IMR-90 (cell line): ENCODE results near the gene LSM14A. TPM values are rescaled to one million over a fixed set of nuclear protein-coding genes. Genes with fewer than 3 reads are reported as not detected.

Experiments used
- ATAC-seq: fragments of 200-7000 bp; cut with Tn5 transposase; 2 replicates; pipeline ENCODE4 v1.9.1; 2020; ENCODE audit warnings: low read depth, mild to moderate bottlenecking, moderate library complexity
- BruUV-seq: library from RNA; stranded (reverse); fragments of 400-500 nt; replicated peaks from 2 replicates; lab custom pipeline; 2021; lab: Mats Ljungman, UMichigan
- CTCF ChIA-PET: fragments of 300-600 bp; formaldehyde crosslinking; extraction: SDS; loops from one replicate; lab custom pipeline; 2021; ENCODE audit warnings: antibody characterized with exemption; lab: Yijun Ruan, JAX
- POLR2A ChIA-PET: fragments of 300-600 bp; sonication (Branson Sonifier 250); formaldehyde crosslinking; loops from one replicate; lab custom pipeline; 2022; ENCODE audit warnings: antibody characterized with exemption; ENCODE audit not compliant: unreplicated experiment; lab: Charles Lee
- DNase-seq: peaks from one replicate; pipeline ENCODE4 v3.0.0; 2013
- H2AFZ ChIP-seq: replicated peaks from 2 replicates; pipeline ENCODE3; 2013; ENCODE audit warnings: low read length, mild to moderate bottlenecking; ENCODE audit not compliant: poor library complexity
- H2AK5ac ChIP-seq: 2 replicates; pipeline ENCODE4 v1.6.1; 2013; ENCODE audit warnings: low read depth, low read length, inconsistent platforms
- H2AK9ac ChIP-seq: replicated peaks from 2 replicates; pipeline ENCODE3; 2013; ENCODE audit warnings: mild to moderate bottlenecking, low read depth, low read length, moderate library complexity; ENCODE audit not compliant: poor library complexity
- H2BK120ac ChIP-seq: 2 replicates; pipeline ENCODE4 v1.6.1; 2013; ENCODE audit warnings: low read depth, low read length, inconsistent platforms
- H2BK15ac ChIP-seq: 3 replicates; pipeline ENCODE4 v1.6.1; 2013; ENCODE audit warnings: low read depth, low read length, inconsistent platforms
- H2BK20ac ChIP-seq: 2 replicates; pipeline ENCODE4 v1.6.1; 2013; ENCODE audit warnings: low read depth, mild to moderate bottlenecking, inconsistent platforms, low read length, moderate library complexity
- H2BK5ac ChIP-seq: 2 replicates; pipeline ENCODE4 v1.6.1; 2013; ENCODE audit warnings: mild to moderate bottlenecking, low read depth, low read length, inconsistent platforms; ENCODE audit not compliant: poor library complexity, severe bottlenecking
- H3K14ac ChIP-seq: replicated peaks from 2 replicates; pipeline ENCODE4 v1.6.1; 2013; ENCODE audit warnings: low read depth, low read length, inconsistent platforms
- H3K18ac ChIP-seq: 2 replicates; pipeline ENCODE4 v1.6.1; 2013; ENCODE audit warnings: low read depth, low read length, control low read depth
- H3K23ac ChIP-seq: 2 replicates; pipeline ENCODE4 v1.6.1; 2013; ENCODE audit warnings: low read depth, low read length, inconsistent platforms
- H3K27ac ChIP-seq: 2 replicates; pipeline ENCODE4 v1.5.1; 2013; ENCODE audit warnings: mild to moderate bottlenecking, control low read depth, low read length; ENCODE audit not compliant: insufficient read depth
- H3K27me3 ChIP-seq: 2 replicates; pipeline ENCODE4 v1.6.1; 2013; ENCODE audit warnings: low read length; ENCODE audit not compliant: control insufficient read depth, insufficient read depth
- H3K36me3 ChIP-seq: 2 replicates; pipeline ENCODE4 v1.6.1; 2013; ENCODE audit warnings: low read length, mixed read lengths; ENCODE audit not compliant: control insufficient read depth, insufficient read depth
- H3K4ac ChIP-seq: 2 replicates; pipeline ENCODE4 v1.6.1; 2013; ENCODE audit warnings: low read depth, low read length, inconsistent platforms
- H3K4me1 ChIP-seq: 2 replicates; pipeline ENCODE4 v1.6.1; 2013; ENCODE audit warnings: low read length, mixed read lengths; ENCODE audit not compliant: control insufficient read depth, insufficient read depth
- H3K4me2 ChIP-seq: 2 replicates; pipeline ENCODE4 v1.6.1; 2013; ENCODE audit warnings: low read depth, mild to moderate bottlenecking, control low read depth, low read length, moderate library complexity
- H3K4me3 ChIP-seq: 2 replicates; pipeline ENCODE4 v1.5.1; 2013; ENCODE audit warnings: low read depth, mild to moderate bottlenecking, control low read depth, low read length, moderate library complexity; ENCODE audit not compliant: insufficient read depth
- H3K56ac ChIP-seq: 2 replicates; pipeline ENCODE4 v1.6.1; 2013; ENCODE audit warnings: low read length, inconsistent platforms; ENCODE audit not compliant: insufficient read depth; ENCODE audit errors: extremely low read depth
- H3K79me1 ChIP-seq, 2 experiments: 2 replicates each; pipeline ENCODE4 v1.6.1; 2013; ENCODE audit warnings: low read length in 2 of 2, inconsistent platforms in 1 of 2, low read depth in 1 of 2
- H3K9ac ChIP-seq: 2 replicates; pipeline ENCODE4 v1.6.1; 2013; ENCODE audit warnings: low read depth, low read length, control low read depth
- H3K9me1 ChIP-seq: 2 replicates; pipeline ENCODE4 v1.6.1; 2013; ENCODE audit warnings: low read length, inconsistent platforms; ENCODE audit not compliant: insufficient read depth
- H3K9me3 ChIP-seq: 2 replicates; pipeline ENCODE4 v1.6.1; 2013; ENCODE audit warnings: low read length; ENCODE audit not compliant: control insufficient read depth, insufficient read depth
- H4K20me1 ChIP-seq: 2 replicates; pipeline ENCODE4 v1.6.1; 2013; ENCODE audit warnings: low read length, inconsistent platforms; ENCODE audit not compliant: insufficient read depth
- H4K5ac ChIP-seq: 2 replicates; pipeline ENCODE4 v1.6.1; 2013; ENCODE audit warnings: mild to moderate bottlenecking, low read depth, low read length, control low read depth
- H4K8ac ChIP-seq, 2 experiments: 2 replicates each; pipeline ENCODE4 v1.6.1; 2013; ENCODE audit warnings: low read depth in 2 of 2, low read length in 2 of 2, control low read depth in 1 of 2, inconsistent platforms in 1 of 2
- H4K91ac ChIP-seq: 2 replicates; pipeline ENCODE4 v1.6.1; 2013; ENCODE audit warnings: low read depth, low read length, inconsistent platforms; ENCODE audit not compliant: insufficient read depth
- CEBPB ChIP-seq: IDR thresholded peaks from 2 replicates; pipeline ENCODE4 v1.6.1; 2012; ENCODE audit warnings: low read depth, low read length, improper control_type of control experiment
- CHD1 ChIP-seq: IDR thresholded peaks from 2 replicates; pipeline ENCODE4 v1.6.1; 2012; ENCODE audit warnings: low read depth, low read length, improper control_type of control experiment
- FOS ChIP-seq: fragments of 150-350 bp; IDR thresholded peaks from 2 replicates; pipeline ENCODE4 v1.6.1; 2016; ENCODE audit warnings: low read depth, low read length
- MXI1 ChIP-seq: IDR thresholded peaks from 2 replicates; pipeline ENCODE4 v1.6.1; 2012; ENCODE audit warnings: low read depth, mild to moderate bottlenecking, low read length, moderate library complexity, borderline replicate concordance
- NFE2L2 ChIP-seq: fragments of 150-350 bp; IDR thresholded peaks from 2 replicates; pipeline ENCODE4 v1.6.1; 2016; ENCODE audit warnings: low read depth, mild to moderate bottlenecking, low read length
- RCOR1 ChIP-seq: IDR thresholded peaks from 2 replicates; pipeline ENCODE4 v1.6.1; 2012; ENCODE audit warnings: mild to moderate bottlenecking, low read length, improper control_type of control experiment; ENCODE audit not compliant: insufficient replicate concordance
- RFX5 ChIP-seq: IDR thresholded peaks from 2 replicates; pipeline ENCODE4 v1.8.0; 2012; ENCODE audit warnings: low read depth, mild to moderate bottlenecking, low read length, moderate library complexity
- SMC3 ChIP-seq: fragments of 150-350 bp; IDR thresholded peaks from 2 replicates; pipeline ENCODE4 v1.6.1; 2016; ENCODE audit warnings: low read depth, mild to moderate bottlenecking, antibody characterized with exemption, low read length, moderate library complexity
- WGBS, 2 experiments: methylation state at CpG; one replicate each; pipeline versions ENCODE4 v1.1.5 to v1.1.7; 2013; ENCODE audit warnings: missing lambda C conversion rate in 2 of 2; ENCODE audit not compliant: insufficient read length in 1 of 2; ENCODE audit errors: extremely low coverage in 2 of 2; 5-methylcytosine and 5-hydroxymethylcytosine counted together
- dilution Hi-C: fragments of 300-500 bp; cut with HindIII; formaldehyde crosslinking; loops from one replicate; pipeline ENCODE4 v1.14.3; 2018; ENCODE audit warnings: low sequenced_read_pairs; ENCODE audit not compliant: unreplicated experiment
- in situ Hi-C: fragments of 300-500 bp; cut with MboI; formaldehyde crosslinking; loops from 3 replicates; pipeline ENCODE4 v1.14.3; 2019; ENCODE audit warnings: low sequenced_read_pairs, inconsistent platforms, mixed read lengths
- intact Hi-C: fragments of 100-400 bp; cut with micrococcal nuclease; formaldehyde crosslinking; loops from 2 replicates; pipeline ENCODE4 v1.10.0; 2022
- polyA plus RNA-seq, 3 experiments: library from polyadenylated mRNA; depleted of rRNA; stranded (reverse); fragments of >200 nt; gene quantifications; 2 replicates each; pipeline ENCODE4 v1.2.3, GENCODE V29; 2012; ENCODE audit warnings: low replicate concordance in 1 of 3
- total RNA-seq: library from RNA; depleted of rRNA; stranded (reverse); fragments of >200 nt; gene quantifications from 2 replicates; pipeline ENCODE4 v1.2.3, GENCODE V29; 2012
- TF ChIP-seq, protein P1 (sequence below): conservative IDR thresholded peaks from 2 replicates; pipeline ENCODE4 v1.5.1; 2012; ENCODE audit warnings: mild to moderate bottlenecking, low read depth, low read length, improper control_type of control experiment

The LSM14A gene
- total and polyA plus RNA-seq, 2 of the 4 experiments (the other 2 are of a cell fraction), result 44.3 to 54.8 TPM

DNA sequence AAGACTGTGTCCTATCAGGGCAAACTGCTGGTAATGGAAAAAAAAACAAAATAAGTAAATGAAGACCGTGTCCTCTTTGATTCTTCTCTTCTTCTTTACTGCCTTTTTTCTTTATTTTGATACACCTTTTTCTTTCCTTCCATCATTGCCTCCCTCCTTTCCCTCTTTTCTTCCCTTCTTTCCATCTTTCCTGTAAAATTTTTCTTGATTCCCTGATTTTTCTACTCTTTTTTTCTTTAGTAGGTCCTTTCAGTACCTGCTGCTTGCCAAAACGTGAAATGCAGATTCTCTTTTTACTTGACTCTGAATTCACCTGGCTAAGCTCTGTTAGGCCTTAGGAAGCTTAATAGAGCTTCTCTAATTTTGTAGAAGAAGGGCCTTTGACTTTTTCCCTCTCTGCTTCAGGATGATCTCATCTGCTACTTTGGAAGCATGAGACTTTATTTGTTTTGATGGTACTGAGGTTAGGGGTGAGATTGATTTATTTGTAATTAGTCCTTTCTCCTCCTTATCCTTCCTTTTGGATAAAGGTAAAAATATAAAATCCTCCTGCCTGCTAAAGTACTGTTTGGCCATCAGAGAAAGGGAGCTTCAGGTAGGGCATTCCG is 19.2 kb downstream of the LSM14A start:
- Histone ChIP-seq H3K4me2 (no peak overlapping the region), H2AFZ (no peak overlapping the region), H4K8ac (no peak overlapping the region), H3K4ac (no peak overlapping the region), H3K9me1 (peaks cover 12% of the 10 kb centered on the region), H3K27ac (no peak overlapping the region), H3K79me1 (peaks cover 12 to 70% of the 10 kb centered on the region in 2 experiments), H3K56ac (no peak overlapping the region), H2BK15ac (no peak overlapping the region), H4K91ac (no peak overlapping the region), H3K4me1 (peaks cover 8% of the 10 kb centered on the region), H3K9me3 (no peaks in the 10 kb centered on the region), H2BK120ac (no peak overlapping the region), H3K23ac (no peak overlapping the region), H3K36me3 (peaks cover 22% of the 10 kb centered on the region), H3K18ac (no peak overlapping the region), H2BK5ac (no peak overlapping the region), H3K14ac (no peak overlapping the region), H2AK5ac (no peak overlapping the region), H4K5ac (no peak overlapping the region), H2BK20ac (no peak overlapping the region), H3K4me3 (no peak overlapping the region), H2AK9ac (no peak overlapping the region), H3K27me3 (no peaks in the 10 kb centered on the region), H3K9ac (no peak overlapping the region), H4K20me1 (peaks cover 84% of the 10 kb centered on the region)
- CTCF ChIA-PET, result no interaction called here
- WGBS, 2 experiments, result no CpG with 5 or more reads among the region's 3 CpGs
- dilution Hi-C loops (no loop called here), in situ Hi-C loops (no loop called here), intact Hi-C loops (no loop called here)
- ATAC-seq, result peak; percentile 53; the same call in 1 of the 2 replicates
- no TSS peak for BruUV-seq
- no peak for DNase-seq
- POLR2A ChIA-PET, result no interaction called here
- TF ChIP-seq, protein P1, sequence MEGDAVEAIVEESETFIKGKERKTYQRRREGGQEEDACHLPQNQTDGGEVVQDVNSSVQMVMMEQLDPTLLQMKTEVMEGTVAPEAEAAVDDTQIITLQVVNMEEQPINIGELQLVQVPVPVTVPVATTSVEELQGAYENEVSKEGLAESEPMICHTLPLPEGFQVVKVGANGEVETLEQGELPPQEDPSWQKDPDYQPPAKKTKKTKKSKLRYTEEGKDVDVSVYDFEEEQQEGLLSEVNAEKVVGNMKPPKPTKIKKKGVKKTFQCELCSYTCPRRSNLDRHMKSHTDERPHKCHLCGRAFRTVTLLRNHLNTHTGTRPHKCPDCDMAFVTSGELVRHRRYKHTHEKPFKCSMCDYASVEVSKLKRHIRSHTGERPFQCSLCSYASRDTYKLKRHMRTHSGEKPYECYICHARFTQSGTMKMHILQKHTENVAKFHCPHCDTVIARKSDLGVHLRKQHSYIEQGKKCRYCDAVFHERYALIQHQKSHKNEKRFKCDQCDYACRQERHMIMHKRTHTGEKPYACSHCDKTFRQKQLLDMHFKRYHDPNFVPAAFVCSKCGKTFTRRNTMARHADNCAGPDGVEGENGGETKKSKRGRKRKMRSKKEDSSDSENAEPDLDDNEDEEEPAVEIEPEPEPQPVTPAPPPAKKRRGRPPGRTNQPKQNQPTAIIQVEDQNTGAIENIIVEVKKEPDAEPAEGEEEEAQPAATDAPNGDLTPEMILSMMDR, result no peak
- TF ChIP-seq FOS (no peak), RFX5 (no peak), NFE2L2 (no peak), CEBPB (no peak), CHD1 (no peak), RCOR1 (no peak), SMC3 (no peak), MXI1 (no peak)
